ENCODE data around the gene ATP9A. TPM values are rescaled to one million over a fixed set of nuclear protein-coding genes. Genes with fewer than 3 reads are reported as not detected.

The ATP9A gene
- total and polyA plus RNA-seq, 2 of the 8 experiments (the other 6 are each of a cell fraction or from before 2014, with no cell fraction given): 5.0 to 6.4 TPM

GRCh38 chr20:51698252-51698651 is 69.9 kb downstream of the ATP9A start (continued):
- no peak for TF ChIP-seq RAD21 (IDR thresholded peaks at IDR 0.05 in 1 of 2, conservative IDR thresholded peaks at IDR 0.05 in 1 of 2; ENCODE audit: low read depth in 2 of 2, low read length in 2 of 2)
- TF ChIP-seq EZH2 (IDR thresholded peaks at IDR 0.05; ENCODE audit: low read depth, low read length, severe bottlenecking): no peak
- TF ChIP-seq CHD2 (IDR thresholded peaks at IDR 0.05; ENCODE audit: low read length): no peak
- no peak for TF ChIP-seq ZNF274 (IDR thresholded peaks at IDR 0.05; ENCODE audit: borderline replicate concordance, extremely low read depth, low read length)

Measured in H1 (cell line).